Measurements from ENCODE around the gene PGPEP1. TPM values are rescaled to one million over a fixed set of nuclear protein-coding genes. Genes with fewer than 3 reads are reported as not detected.
"Not testable (repeated sequence)": the region's sequence is repeated elsewhere in the genome, so short reads cannot be mapped to it uniquely, and the experiment has no call there.

PGPEP1 gene
- total RNA-seq, 1 experiment from 2014 or later: 13.6 TPM

GRCh38 chr19:18346091-18346490 is 5.7 kb downstream of the PGPEP1 start:
- peaks cover 6% of the 10 kb centered on the region for H3K4me1 ChIP-seq (ENCODE audit: low read length)
- H3K27ac ChIP-seq (ENCODE audit: low read length): no peak overlapping the region
- H3K9me3 ChIP-seq (ENCODE audit: low read length): no peaks in the 10 kb centered on the region
- H4K20me1 ChIP-seq (ENCODE audit: insufficient read depth, low read depth, low read length): no peaks in the 10 kb centered on the region
- H3K27me3 ChIP-seq (ENCODE audit: low read length): no peaks in the 10 kb centered on the region
- H2AFZ ChIP-seq (ENCODE audit: low read length): no peak overlapping the region
- no peak for DNase-seq
- no peaks in the 10 kb centered on the region for H3K79me2 ChIP-seq (ENCODE audit: low read length)
- H3K4me3 ChIP-seq (ENCODE audit: low read length): no peak overlapping the region
- no peak overlapping the region for H3K9ac ChIP-seq (ENCODE audit: low read length)
- no peaks in the 10 kb centered on the region for H3K36me3 ChIP-seq (ENCODE audit: insufficient read depth, low read length)
- H3K9me2 ChIP-seq (replicated peaks; ENCODE audit: insufficient read depth, low read length): no peaks in the 10 kb centered on the region
- H3K4me2 ChIP-seq (ENCODE audit: low read depth, low read length, poor library complexity, severe bottlenecking): no peak overlapping the region

GRCh38 chr19:18348171-18348570 is 7.8 kb downstream of the PGPEP1 start:
- no peaks in the 10 kb centered on the region for H3K4me1 ChIP-seq (ENCODE audit: low read length)
- no peak overlapping the region for H3K9ac ChIP-seq (ENCODE audit: low read length)
- H2AFZ ChIP-seq (ENCODE audit: low read length): no peak overlapping the region
- H3K79me2 ChIP-seq (ENCODE audit: low read length): no peaks in the 10 kb centered on the region
- no peak overlapping the region for H3K27ac ChIP-seq (ENCODE audit: low read length)
- no peaks in the 10 kb centered on the region for H3K27me3 ChIP-seq (ENCODE audit: low read length)
- no peaks in the 10 kb centered on the region for H3K9me2 ChIP-seq (replicated peaks; ENCODE audit: insufficient read depth, low read length)
- no peak for DNase-seq
- no peaks in the 10 kb centered on the region for H4K20me1 ChIP-seq (ENCODE audit: insufficient read depth, low read depth, low read length)
- H3K4me3 ChIP-seq (ENCODE audit: low read length): no peak overlapping the region
- no peaks in the 10 kb centered on the region for H3K36me3 ChIP-seq (ENCODE audit: insufficient read depth, low read length)
- no peak overlapping the region for H3K4me2 ChIP-seq (ENCODE audit: low read depth, low read length, poor library complexity, severe bottlenecking)
- no peaks in the 10 kb centered on the region for H3K9me3 ChIP-seq (ENCODE audit: low read length)

DNA sequence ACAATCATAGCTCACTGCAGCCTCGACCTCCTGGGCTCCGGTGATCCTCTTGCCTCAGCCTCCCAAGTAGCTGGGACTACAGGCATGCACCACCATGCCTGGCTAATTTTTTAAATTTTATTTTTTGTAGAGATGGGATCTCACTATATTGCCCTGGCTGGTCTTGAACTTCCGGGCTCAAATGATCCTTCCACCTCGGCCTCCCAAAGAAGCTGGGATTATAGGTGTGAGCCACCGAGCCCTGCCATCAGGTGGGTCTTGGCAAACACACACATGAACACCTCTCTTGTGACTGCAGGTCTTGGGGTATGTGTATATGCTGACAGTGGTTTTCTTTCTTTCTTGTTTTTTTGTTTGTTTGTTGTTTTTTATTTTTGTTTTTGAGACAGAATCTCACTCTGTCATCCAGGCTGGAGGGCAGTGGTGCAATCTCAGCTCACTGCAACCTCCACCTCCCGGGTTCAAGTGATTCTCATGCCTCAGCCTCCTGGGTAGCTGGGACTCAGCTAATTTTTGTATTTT is 8.5 kb downstream of the PGPEP1 start:
- H3K27me3 ChIP-seq (ENCODE audit: low read length); H3K4me1 ChIP-seq (ENCODE audit: low read length); H2AFZ ChIP-seq (ENCODE audit: low read length); H3K4me3 ChIP-seq (ENCODE audit: low read length); DNase-seq; H3K79me2 ChIP-seq (ENCODE audit: low read length); H3K9ac ChIP-seq (ENCODE audit: low read length); H3K9me2 ChIP-seq (replicated peaks; ENCODE audit: insufficient read depth, low read length); H3K36me3 ChIP-seq (ENCODE audit: insufficient read depth, low read length); H3K27ac ChIP-seq (ENCODE audit: low read length); H3K4me2 ChIP-seq (ENCODE audit: low read depth, low read length, poor library complexity, severe bottlenecking); H3K9me3 ChIP-seq (ENCODE audit: low read length); H4K20me1 ChIP-seq (ENCODE audit: insufficient read depth, low read depth, low read length): not testable (repeated sequence)

GRCh38 chr19:18349524-18350128 is 9.2 kb downstream of the PGPEP1 start:
- no peak overlapping the region for H3K9ac ChIP-seq (ENCODE audit: low read length)
- no peaks in the 10 kb centered on the region for H3K36me3 ChIP-seq (ENCODE audit: insufficient read depth, low read length)
- no peaks in the 10 kb centered on the region for H4K20me1 ChIP-seq (ENCODE audit: insufficient read depth, low read depth, low read length)
- H2AFZ ChIP-seq (ENCODE audit: low read length): no peak overlapping the region
- no peaks in the 10 kb centered on the region for H3K9me2 ChIP-seq (replicated peaks; ENCODE audit: insufficient read depth, low read length)
- no peaks in the 10 kb centered on the region for H3K9me3 ChIP-seq (ENCODE audit: low read length)
- no peaks in the 10 kb centered on the region for H3K4me1 ChIP-seq (ENCODE audit: low read length)
- DNase-seq: peak; percentile 63
- no peak overlapping the region for H3K4me2 ChIP-seq (ENCODE audit: low read depth, low read length, poor library complexity, severe bottlenecking)
- no peak overlapping the region for H3K27ac ChIP-seq (ENCODE audit: low read length)
- H3K4me3 ChIP-seq (ENCODE audit: low read length): no peak overlapping the region
- H3K79me2 ChIP-seq (ENCODE audit: low read length): no peaks in the 10 kb centered on the region
- H3K27me3 ChIP-seq (ENCODE audit: low read length): no peaks in the 10 kb centered on the region

- Histone ChIP-seq H3K9me3 (ENCODE audit: low read length) (no peaks in the 10 kb centered on the region), H3K27me3 (ENCODE audit: low read length) (no peaks in the 10 kb centered on the region), H3K4me3 (ENCODE audit: low read length) (no peak overlapping the region), H3K36me3 (ENCODE audit: insufficient read depth, low read length) (no peaks in the 10 kb centered on the region), H3K4me1 (ENCODE audit: low read length) (no peaks in the 10 kb centered on the region), H2AFZ (ENCODE audit: low read length) (no peak overlapping the region), H3K4me2 (ENCODE audit: low read depth, low read length, poor library complexity, severe bottlenecking) (no peak overlapping the region), H3K27ac (ENCODE audit: low read length) (no peak overlapping the region), H4K20me1 (ENCODE audit: insufficient read depth, low read depth, low read length) (no peaks in the 10 kb centered on the region), H3K79me2 (ENCODE audit: low read length) (no peaks in the 10 kb centered on the region), H3K9ac (ENCODE audit: low read length) (no peak overlapping the region), H3K9me2 (replicated peaks; ENCODE audit: insufficient read depth, low read length) (no peaks in the 10 kb centered on the region)
- DNase-seq: no peak
Measured at GRCh38 chr19:18350490-18350889, 10.1 kb downstream of the PGPEP1 start.

DNA sequence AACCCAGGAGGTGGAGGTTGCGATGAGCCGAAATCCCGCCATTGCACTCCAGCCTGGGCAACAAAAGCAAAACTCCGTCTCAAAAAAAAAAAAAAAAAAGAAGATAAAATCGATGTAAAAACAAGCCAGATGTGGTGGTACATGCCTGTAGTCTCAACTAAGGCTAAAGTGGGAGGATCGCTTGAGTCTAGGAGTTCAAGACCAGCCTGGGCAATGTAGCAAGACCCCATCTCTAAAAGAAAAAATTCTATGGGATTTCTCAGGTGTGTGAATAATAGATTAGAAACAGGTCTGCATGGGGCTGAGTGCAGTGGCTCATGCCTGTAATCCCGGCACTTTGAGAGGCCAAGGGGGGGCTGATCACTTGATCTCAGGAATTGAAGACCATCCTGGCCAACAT is 11.1 kb downstream of the PGPEP1 start:
- Histone ChIP-seq H3K4me1 (ENCODE audit: low read length) (no peaks in the 10 kb centered on the region), H3K4me2 (ENCODE audit: low read depth, low read length, poor library complexity, severe bottlenecking) (no peak overlapping the region), H2AFZ (ENCODE audit: low read length) (no peak overlapping the region), H4K20me1 (ENCODE audit: insufficient read depth, low read depth, low read length) (no peaks in the 10 kb centered on the region), H3K27ac (ENCODE audit: low read length) (no peak overlapping the region), H3K4me3 (ENCODE audit: low read length) (no peak overlapping the region), H3K9ac (ENCODE audit: low read length) (no peak overlapping the region), H3K36me3 (ENCODE audit: insufficient read depth, low read length) (no peaks in the 10 kb centered on the region), H3K79me2 (ENCODE audit: low read length) (no peaks in the 10 kb centered on the region), H3K9me2 (replicated peaks; ENCODE audit: insufficient read depth, low read length) (no peaks in the 10 kb centered on the region), H3K9me3 (ENCODE audit: low read length) (no peaks in the 10 kb centered on the region), H3K27me3 (ENCODE audit: low read length) (no peaks in the 10 kb centered on the region)
- no peak for DNase-seq

DNA sequence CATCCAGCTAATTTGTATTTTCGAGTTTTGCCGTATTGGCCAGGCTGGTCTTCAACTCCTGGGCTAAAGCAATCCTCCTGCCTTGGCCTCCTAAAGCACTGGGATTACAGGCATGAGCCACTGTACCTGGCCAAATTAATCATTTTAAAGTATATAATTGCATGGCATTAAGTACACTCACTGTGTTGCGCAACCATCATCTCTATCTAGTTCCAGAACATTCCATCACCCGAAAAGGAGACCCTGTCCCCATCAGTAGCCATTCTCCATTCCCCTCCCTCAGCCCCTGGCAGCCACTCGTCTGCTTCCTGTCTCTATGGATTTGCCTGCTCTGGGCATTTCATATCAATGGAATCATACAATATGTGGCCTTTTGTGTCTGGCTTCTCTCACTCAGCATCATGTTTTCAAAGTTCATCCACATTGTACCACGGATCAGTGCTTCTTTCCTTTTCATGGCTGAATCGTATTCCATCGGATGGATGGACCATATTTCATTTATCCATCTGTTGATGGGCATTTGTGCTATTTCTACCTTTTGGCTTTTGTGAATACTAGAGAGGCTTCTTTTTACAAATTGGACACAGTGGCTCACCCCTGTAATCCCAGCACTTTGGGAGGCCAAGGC is 13.1 kb downstream of the PGPEP1 start:
- Histone ChIP-seq H3K4me2 (ENCODE audit: low read depth, low read length, poor library complexity, severe bottlenecking) (no peak overlapping the region), H3K36me3 (ENCODE audit: insufficient read depth, low read length) (no peaks in the 10 kb centered on the region), H3K4me3 (ENCODE audit: low read length) (no peak overlapping the region), H3K9me3 (ENCODE audit: low read length) (no peaks in the 10 kb centered on the region), H3K79me2 (ENCODE audit: low read length) (no peaks in the 10 kb centered on the region), H4K20me1 (ENCODE audit: insufficient read depth, low read depth, low read length) (no peaks in the 10 kb centered on the region), H3K9me2 (replicated peaks; ENCODE audit: insufficient read depth, low read length) (no peaks in the 10 kb centered on the region), H3K27ac (ENCODE audit: low read length) (no peak overlapping the region), H2AFZ (ENCODE audit: low read length) (no peak overlapping the region), H3K9ac (ENCODE audit: low read length) (no peak overlapping the region), H3K4me1 (ENCODE audit: low read length) (no peaks in the 10 kb centered on the region), H3K27me3 (ENCODE audit: low read length) (no peaks in the 10 kb centered on the region)
- no peak for DNase-seq

- H3K36me3 ChIP-seq (ENCODE audit: insufficient read depth, low read length); H3K4me1 ChIP-seq (ENCODE audit: low read length); H4K20me1 ChIP-seq (ENCODE audit: insufficient read depth, low read depth, low read length); H3K4me3 ChIP-seq (ENCODE audit: low read length); DNase-seq; H2AFZ ChIP-seq (ENCODE audit: low read length); H3K9ac ChIP-seq (ENCODE audit: low read length); H3K79me2 ChIP-seq (ENCODE audit: low read length); H3K9me2 ChIP-seq (replicated peaks; ENCODE audit: insufficient read depth, low read length); H3K9me3 ChIP-seq (ENCODE audit: low read length); H3K27ac ChIP-seq (ENCODE audit: low read length); H3K27me3 ChIP-seq (ENCODE audit: low read length); H3K4me2 ChIP-seq (ENCODE audit: low read depth, low read length, poor library complexity, severe bottlenecking): not testable (repeated sequence)
Measured at GRCh38 chr19:18354743-18355142, 14.3 kb downstream of the PGPEP1 start.

Data from Karpas-422 (cell line).